IPS DF 6.9 (cell line): ENCODE results near the gene ARID1B.

Experiments used
- DNase-seq: peaks from one replicate; pipeline ENCODE4 v3.0.0-alpha.2; 2013; ENCODE audit warnings: low read depth, low spot score
- H3K27ac ChIP-seq: one replicate; pipeline ENCODE4 v1.5.1; 2013; ENCODE audit warnings: low read length, control low read depth
- H3K27me3 ChIP-seq: 2 replicates; pipeline ENCODE4 v1.6.1; 2013; ENCODE audit warnings: mild to moderate bottlenecking, low read length; ENCODE audit not compliant: control insufficient read depth, insufficient read depth
- H3K36me3 ChIP-seq: 2 replicates; pipeline ENCODE4 v1.6.1; 2013; ENCODE audit warnings: low read length; ENCODE audit not compliant: control insufficient read depth, insufficient read depth
- H3K4me1 ChIP-seq: 2 replicates; pipeline ENCODE4 v1.6.1; 2013; ENCODE audit warnings: low read length; ENCODE audit not compliant: control insufficient read depth, insufficient read depth
- H3K4me3 ChIP-seq: 2 replicates; pipeline ENCODE4 v1.5.1; 2013; ENCODE audit warnings: mild to moderate bottlenecking, low read length
- H3K9me3 ChIP-seq: 2 replicates; pipeline ENCODE4 v1.6.1; 2013; ENCODE audit warnings: low read length, inconsistent platforms; ENCODE audit not compliant: control insufficient read depth, insufficient read depth
- WGBS: extraction: QIAGEN DNeasy Blood & Tissue Kit; methylation state at CpG from one replicate; pipeline ENCODE4 v1.1.7; 2013; ENCODE audit warnings: mixed read lengths, missing lambda C conversion rate; ENCODE audit not compliant: insufficient read length, insufficient coverage; 5-methylcytosine and 5-hydroxymethylcytosine counted together

Gene ARID1B

DNA sequence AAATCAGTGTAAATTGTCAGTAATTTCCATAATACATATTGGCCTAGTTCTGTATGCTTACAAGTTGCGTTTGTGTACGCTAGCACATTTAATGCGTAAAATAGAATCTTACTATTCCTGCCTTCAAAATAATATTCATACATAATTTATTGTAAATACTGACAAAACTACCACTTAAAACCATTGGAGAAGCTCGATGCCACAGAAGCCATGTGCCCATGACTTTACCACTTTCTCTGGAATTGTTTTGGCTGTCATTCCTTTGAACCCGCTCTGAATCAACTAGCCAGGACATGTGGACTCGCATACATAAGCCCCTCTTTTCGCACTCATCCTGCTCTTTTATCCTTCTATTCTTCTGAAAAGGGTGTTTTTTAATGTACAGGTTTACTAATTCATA, 394.6 kb downstream of the ARID1B start:
- Histone ChIP-seq H3K36me3 (no peaks in the 10 kb centered on the region; the same call in 1 of the 2 replicates), H3K27ac (no peak overlapping the region), H3K27me3 (no peaks in the 10 kb centered on the region), H3K9me3 (no peaks in the 10 kb centered on the region), H3K4me1 (peaks cover 3% of the 10 kb centered on the region; the same call in 1 of the 2 replicates), H3K4me3 (no peak overlapping the region)
- no peak for DNase-seq
- no CpG with 5 or more reads among the region's 7 CpGs for WGBS

DNA sequence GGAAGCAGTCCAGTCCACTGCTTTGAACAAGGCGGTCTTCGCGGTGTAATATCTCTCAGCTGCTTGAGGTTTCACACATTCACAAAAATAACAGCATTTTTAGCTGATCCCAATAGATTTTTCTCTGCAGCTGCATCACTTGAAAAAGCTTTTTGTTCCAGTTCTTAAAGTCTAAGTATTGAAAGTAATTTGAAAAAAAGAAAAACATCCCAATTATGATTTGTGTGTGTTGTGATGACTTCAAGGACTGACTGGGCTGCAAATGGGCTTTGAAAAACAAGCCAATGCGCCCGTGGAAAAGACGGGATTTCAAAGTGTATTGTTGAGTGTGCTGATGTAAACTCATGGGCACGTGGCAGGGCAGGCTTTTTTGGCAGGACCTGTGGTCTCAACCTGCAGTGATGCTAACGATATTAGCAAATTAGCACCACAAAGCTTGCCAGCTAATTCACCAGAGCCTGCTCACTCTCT, 395.1 kb downstream of the ARID1B start:
- DNase-seq: no peak
- H3K36me3 ChIP-seq: no peaks in the 10 kb centered on the region; the same call in 1 of the 2 replicates

DNA sequence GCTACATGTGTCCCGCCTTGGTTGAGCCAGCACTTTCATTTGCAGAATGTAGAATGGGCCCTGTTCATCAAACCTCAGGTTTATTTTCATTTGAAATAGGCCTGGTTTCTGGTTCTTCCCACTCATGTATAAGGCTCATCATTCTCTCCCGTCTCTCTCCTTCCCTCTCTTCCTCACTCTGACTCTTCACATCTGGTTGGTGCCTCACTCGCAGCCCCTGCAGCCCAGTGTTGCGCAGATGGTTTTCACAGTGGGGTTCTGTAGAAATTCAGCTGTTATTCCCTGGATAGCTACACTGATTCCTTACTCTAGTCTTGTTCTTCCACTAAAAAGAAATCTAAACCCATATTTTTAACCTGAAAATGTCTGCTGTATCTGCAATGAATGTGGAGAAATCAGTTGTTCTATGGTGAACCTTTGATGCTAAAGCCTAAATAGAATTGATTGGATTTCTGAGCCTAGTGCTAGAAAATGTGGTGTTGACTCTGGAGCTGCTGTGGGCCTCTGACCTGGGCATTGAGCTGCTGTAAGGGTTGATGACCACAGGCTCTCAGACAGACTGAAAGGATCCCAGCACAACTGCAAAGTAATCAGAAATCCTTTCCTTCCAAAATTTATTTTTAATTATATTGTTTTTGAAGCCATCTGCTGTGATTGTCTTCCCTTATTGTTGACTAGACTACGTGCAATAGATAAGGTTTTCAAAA, 395.8 kb downstream of the ARID1B start:
- no peak for DNase-seq
- Histone ChIP-seq H3K4me1 (peaks cover 3% of the 10 kb centered on the region; the same call in 1 of the 2 replicates), H3K36me3 (no peaks in the 10 kb centered on the region; the same call in 1 of the 2 replicates), H3K27me3 (no peaks in the 10 kb centered on the region), H3K27ac (no peak overlapping the region), H3K9me3 (no peaks in the 10 kb centered on the region), H3K4me3 (no peak overlapping the region)
- WGBS: no CpG with 5 or more reads among the region's 5 CpGs

More for the DNA sequence above, 395.1 kb downstream of the ARID1B start:
- H3K27me3 ChIP-seq: no peaks in the 10 kb centered on the region
- H3K4me1 ChIP-seq: peaks cover 3% of the 10 kb centered on the region; the same call in 1 of the 2 replicates
- no peak overlapping the region for H3K27ac ChIP-seq
- no peak overlapping the region for H3K4me3 ChIP-seq
- WGBS: no CpG with 5 or more reads among the region's 8 CpGs
- H3K9me3 ChIP-seq: no peaks in the 10 kb centered on the region

DNA sequence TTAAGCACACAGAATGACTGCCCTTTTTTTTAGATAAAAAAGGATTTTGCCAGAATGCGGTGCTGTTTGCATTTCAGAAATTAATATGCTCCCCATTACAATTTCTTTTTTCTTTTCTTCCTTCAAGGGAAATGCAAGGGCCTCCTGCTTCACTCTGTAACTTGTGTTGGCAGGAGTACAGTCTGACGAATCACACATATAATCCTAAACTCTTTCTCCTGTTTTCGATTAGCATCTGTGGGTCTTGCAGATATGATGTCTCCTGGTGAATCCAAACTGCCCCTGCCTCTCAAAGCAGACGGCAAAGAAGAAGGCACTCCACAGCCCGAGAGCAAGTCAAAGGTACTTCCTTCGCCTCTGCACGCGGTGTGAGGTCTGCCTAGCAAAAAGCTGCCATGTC, 396.6 kb downstream of the ARID1B start:
- no peak overlapping the region for H3K4me3 ChIP-seq
- H3K27me3 ChIP-seq: no peaks in the 10 kb centered on the region
- no peak overlapping the region for H3K27ac ChIP-seq
- WGBS: no CpG with 5 or more reads among the region's 8 CpGs
- no peaks in the 10 kb centered on the region for H3K9me3 ChIP-seq
- no peaks in the 10 kb centered on the region; the same call in 1 of the 2 replicates for H3K36me3 ChIP-seq
- no peak for DNase-seq
- H3K4me1 ChIP-seq: peaks cover 3% of the 10 kb centered on the region; the same call in 1 of the 2 replicates

DNA sequence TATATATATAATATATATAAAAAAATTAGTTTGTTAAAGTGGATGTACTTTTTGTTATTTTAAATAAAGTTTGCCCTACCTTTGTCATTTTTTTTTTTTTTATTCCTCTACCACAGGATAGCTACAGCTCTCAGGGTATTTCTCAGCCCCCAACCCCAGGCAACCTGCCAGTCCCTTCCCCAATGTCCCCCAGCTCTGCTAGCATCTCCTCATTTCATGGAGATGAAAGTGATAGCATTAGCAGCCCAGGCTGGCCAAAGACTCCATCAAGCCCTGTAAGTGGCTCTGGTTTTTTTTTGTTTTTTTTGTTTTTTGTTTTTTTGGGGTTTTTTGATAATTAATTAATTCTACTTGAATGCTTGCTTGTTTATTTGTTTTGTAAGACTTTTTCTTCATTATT, 397.6 kb downstream of the ARID1B start:
- Histone ChIP-seq H3K9me3 (no peaks in the 10 kb centered on the region), H3K4me3 (no peak overlapping the region), H3K27me3 (no peaks in the 10 kb centered on the region), H3K36me3 (no peaks in the 10 kb centered on the region; the same call in 1 of the 2 replicates), H3K27ac (no peak overlapping the region), H3K4me1 (peaks cover 3% of the 10 kb centered on the region; the same call in 1 of the 2 replicates)
- no peak for DNase-seq

DNA sequence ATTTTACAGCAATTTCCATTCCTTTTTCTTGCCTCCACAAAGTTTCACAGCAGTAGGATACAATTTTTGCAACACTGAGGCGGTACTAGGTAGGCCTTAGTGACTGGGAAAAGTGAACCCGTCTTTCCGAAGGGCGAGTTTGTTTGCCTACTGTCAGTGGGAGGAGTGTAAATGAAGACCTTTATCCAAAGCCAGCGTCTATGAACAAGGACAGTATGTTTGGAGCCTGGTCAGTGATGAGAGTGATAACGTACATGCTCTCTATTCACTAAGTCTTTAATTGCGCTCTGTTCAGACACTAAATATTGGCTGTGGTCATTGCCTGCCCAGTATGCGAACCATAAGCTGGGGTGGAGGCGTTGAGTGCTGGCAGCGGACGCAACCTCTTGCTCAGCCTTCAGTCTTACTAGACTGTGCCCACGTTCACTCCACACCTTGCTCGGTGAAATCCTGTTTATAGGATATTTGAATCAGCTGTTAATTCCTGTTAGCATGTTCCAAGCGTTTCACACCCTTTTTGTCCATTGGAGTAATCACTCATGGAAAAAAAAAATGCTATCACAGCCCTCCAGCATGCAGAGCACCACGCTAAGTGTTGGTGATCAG, 400.7 kb downstream of the ARID1B start:
- DNase-seq: no peak
- no peaks in the 10 kb centered on the region for H3K9me3 ChIP-seq
- WGBS: no CpG with 5 or more reads among the region's 15 CpGs
- H3K27ac ChIP-seq: no peak overlapping the region
- no peak overlapping the region for H3K4me3 ChIP-seq
- H3K27me3 ChIP-seq: no peaks in the 10 kb centered on the region
- no peaks in the 10 kb centered on the region for H3K4me1 ChIP-seq
- no peaks in the 10 kb centered on the region; the same call in 1 of the 2 replicates for H3K36me3 ChIP-seq

DNA sequence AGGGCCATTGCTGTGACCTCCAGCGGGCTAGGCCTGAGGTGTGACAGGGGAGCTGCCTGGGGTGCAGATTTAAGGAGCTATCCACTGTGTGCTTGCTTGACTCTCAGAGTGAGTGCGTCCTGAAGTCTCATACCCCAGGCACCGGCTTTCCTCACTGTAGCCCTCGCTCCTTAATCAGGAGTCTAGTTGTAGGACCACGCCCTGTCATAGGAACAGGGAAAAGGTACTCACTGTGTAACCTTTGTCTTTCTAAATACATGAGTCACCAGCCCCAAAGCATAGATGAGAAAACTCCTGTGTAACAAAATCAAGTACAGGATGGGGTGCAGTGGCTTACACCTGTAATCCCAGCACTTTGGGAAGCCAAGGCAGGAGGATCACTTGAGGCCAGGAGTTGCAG, 404.5 kb downstream of the ARID1B start:
- no peak for DNase-seq
- Histone ChIP-seq H3K27ac (no peak overlapping the region), H3K4me1 (no peaks in the 10 kb centered on the region), H3K9me3 (no peaks in the 10 kb centered on the region), H3K4me3 (no peak overlapping the region), H3K27me3 (no peaks in the 10 kb centered on the region), H3K36me3 (peaks cover 6% of the 10 kb centered on the region; the same call in 1 of the 2 replicates)
- WGBS: no CpG with 5 or more reads among the region's 5 CpGs

DNA sequence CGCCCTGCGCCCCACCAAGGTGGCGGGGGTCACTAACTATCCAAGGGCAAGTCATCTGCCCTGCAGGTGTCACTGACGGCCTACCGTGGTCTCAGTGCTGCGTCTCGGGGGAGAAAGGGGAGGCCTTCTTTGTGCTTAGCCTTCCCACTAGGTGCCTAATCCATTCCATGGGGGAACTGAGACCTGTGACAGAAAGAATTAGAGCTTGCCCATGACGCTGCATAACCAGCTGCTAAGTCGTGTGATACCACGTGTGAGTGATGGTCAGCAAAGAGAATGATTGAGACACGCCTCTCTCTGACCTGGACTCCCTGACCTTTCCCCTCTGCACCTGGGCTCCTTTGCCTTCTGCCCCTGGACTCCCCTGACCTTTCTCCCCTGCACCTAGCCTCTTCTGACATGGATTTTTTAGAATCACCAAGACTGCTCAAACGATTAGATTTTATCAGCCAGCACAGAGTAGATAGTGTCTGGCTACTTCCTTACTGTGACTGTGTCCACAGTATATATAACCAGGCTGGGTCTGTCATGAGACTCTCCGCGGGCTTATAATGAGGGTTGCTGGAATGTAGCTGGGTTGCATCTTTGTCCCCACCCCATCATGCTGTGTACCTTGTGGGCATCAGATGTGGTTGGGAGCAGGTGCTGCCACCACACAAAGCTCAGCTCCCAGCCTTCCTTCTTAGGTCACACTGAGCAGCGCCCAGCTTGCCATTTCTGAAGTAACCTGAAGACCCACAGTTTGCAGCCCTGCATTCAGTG, 405.5 kb downstream of the ARID1B start:
- no peaks in the 10 kb centered on the region for H3K9me3 ChIP-seq
- no peaks in the 10 kb centered on the region for H3K4me1 ChIP-seq
- H3K36me3 ChIP-seq: peaks cover 6% of the 10 kb centered on the region; the same call in 1 of the 2 replicates
- no CpG with 5 or more reads among the region's 15 CpGs for WGBS
- no peak for DNase-seq
- no peaks in the 10 kb centered on the region for H3K27me3 ChIP-seq
- H3K27ac ChIP-seq: no peak overlapping the region
- H3K4me3 ChIP-seq: no peak overlapping the region

DNA sequence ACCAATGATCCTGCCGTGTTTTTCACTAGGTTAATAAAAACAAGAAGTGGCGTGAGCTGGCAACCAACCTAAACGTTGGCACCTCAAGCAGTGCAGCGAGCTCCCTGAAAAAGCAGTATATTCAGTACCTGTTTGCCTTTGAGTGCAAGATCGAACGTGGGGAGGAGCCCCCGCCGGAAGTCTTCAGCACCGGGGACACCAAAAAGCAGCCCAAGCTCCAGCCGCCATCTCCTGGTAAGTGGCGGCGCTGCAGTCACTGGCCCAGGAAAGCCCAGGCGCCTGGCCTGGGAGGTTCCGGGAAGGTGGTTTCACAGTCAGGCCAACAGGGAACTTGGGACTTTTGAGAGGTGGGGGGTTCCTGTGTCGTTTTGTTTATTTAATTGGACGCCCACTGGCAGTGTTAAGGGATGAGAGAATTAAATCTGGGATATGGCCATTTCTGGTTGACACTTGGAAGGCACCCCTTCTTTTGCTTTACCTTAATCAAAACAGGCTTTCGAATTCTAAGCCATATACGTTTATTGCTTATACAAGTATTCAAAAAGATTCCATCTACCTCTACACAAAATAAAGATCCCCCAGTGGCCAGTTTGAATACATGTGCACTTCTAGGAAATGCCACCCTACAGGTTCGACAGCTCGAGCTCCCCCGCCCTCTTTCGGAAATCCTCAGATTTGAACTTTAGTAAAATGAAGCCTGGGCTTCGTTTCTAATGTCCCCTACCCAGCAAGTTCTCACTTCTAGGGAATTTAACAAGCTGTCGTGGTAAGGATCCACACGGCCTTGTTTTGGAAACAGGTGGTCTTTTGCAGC, 407.2 kb downstream of the ARID1B start:
- Histone ChIP-seq H3K36me3 (peaks cover 6% of the 10 kb centered on the region; the same call in 1 of the 2 replicates), H3K27me3 (no peaks in the 10 kb centered on the region), H3K27ac (no peak overlapping the region), H3K4me3 (no peak overlapping the region), H3K9me3 (no peaks in the 10 kb centered on the region), H3K4me1 (no peaks in the 10 kb centered on the region)
- peak; percentile 48 for DNase-seq
- no CpG with 5 or more reads among the region's 25 CpGs for WGBS

DNA sequence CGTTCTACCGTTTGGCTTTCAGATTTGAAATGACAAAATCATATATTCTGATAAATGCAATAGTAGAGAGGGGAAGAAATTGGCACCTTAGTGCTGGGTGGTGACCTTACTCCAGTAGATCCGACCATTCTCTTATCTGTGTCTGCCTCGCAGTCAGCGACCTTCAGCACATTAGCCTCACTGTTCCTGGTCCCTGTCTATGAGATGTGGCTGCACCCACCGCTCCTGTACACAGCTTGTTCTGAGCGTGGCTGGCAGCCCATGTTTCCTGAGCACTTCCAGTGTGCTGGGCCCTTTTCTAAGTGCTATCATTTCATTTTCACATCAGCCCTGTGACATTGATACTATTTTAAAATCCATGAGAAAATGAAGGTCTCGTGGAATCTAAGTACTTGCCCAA, 408.0 kb downstream of the ARID1B start:
- Histone ChIP-seq H3K4me3 (no peak overlapping the region), H3K36me3 (peaks cover 7% of the 10 kb centered on the region), H3K27me3 (no peaks in the 10 kb centered on the region), H3K27ac (no peak overlapping the region), H3K9me3 (no peaks in the 10 kb centered on the region), H3K4me1 (no peaks in the 10 kb centered on the region)
- DNase-seq: no peak
- WGBS: no CpG with 5 or more reads among the region's 8 CpGs
